H9 (cell line): Measurements from ENCODE around the gene EML1. TPM values are rescaled to one million over a fixed set of nuclear protein-coding genes. Genes with fewer than 3 reads are reported as not detected.

ENCODE experiments used
- DNase-seq: peaks from one replicate; pipeline ENCODE4 v3.0.0-alpha.2; 2017
- H2AFZ ChIP-seq: one replicate; pipeline ENCODE4 v1.6.1; 2013; ENCODE audit warnings: mild to moderate bottlenecking, low read length, control low read depth, moderate library complexity
- H2AK5ac ChIP-seq: 2 replicates; pipeline ENCODE4 v1.6.1; 2013; ENCODE audit warnings: low read length, control low read depth, mixed read lengths; ENCODE audit not compliant: insufficient read length
- H2BK120ac ChIP-seq: one replicate; pipeline ENCODE4 v1.6.1; 2013; ENCODE audit warnings: low read depth, mild to moderate bottlenecking, low read length, control low read depth, inconsistent platforms; ENCODE audit not compliant: poor library complexity, severe bottlenecking
- H2BK12ac ChIP-seq: 2 replicates; pipeline ENCODE4 v1.6.1; 2013; ENCODE audit warnings: low read length, control low read depth, mixed read lengths, low read depth; ENCODE audit not compliant: insufficient read length
- H2BK15ac ChIP-seq: 2 replicates; pipeline ENCODE4 v1.6.1; 2013; ENCODE audit warnings: low read depth, low read length, control low read depth
- H2BK20ac ChIP-seq: one replicate; pipeline ENCODE4 v1.6.1; 2013; ENCODE audit warnings: low read depth, mild to moderate bottlenecking, low read length, control low read depth, inconsistent platforms; ENCODE audit not compliant: poor library complexity, severe bottlenecking
- H2BK5ac ChIP-seq: 2 replicates; pipeline ENCODE4 v1.6.1; 2013; ENCODE audit warnings: low read length, control low read depth, mixed read lengths; ENCODE audit not compliant: insufficient read length
- H3K14ac ChIP-seq: 2 replicates; pipeline ENCODE4 v1.6.1; 2013; ENCODE audit warnings: low read length, control low read depth; ENCODE audit not compliant: insufficient read depth
- H3K18ac ChIP-seq: 2 replicates; pipeline ENCODE4 v1.6.1; 2013; ENCODE audit warnings: low read depth, mild to moderate bottlenecking, mixed read lengths, low read length, control low read depth; ENCODE audit not compliant: insufficient read length
- H3K23ac ChIP-seq: 2 replicates; pipeline ENCODE4 v1.6.1; 2013; ENCODE audit warnings: low read length, control low read depth, mixed read lengths, low read depth; ENCODE audit not compliant: insufficient read length
- H3K23me2 ChIP-seq: 2 replicates; pipeline ENCODE4 v1.6.1; 2013; ENCODE audit warnings: low read depth, mild to moderate bottlenecking, mixed read lengths, low read length, control low read depth; ENCODE audit not compliant: insufficient read length, poor library complexity, severe bottlenecking
- H3K27ac ChIP-seq: 2 replicates; pipeline ENCODE4 v1.5.1; 2013; ENCODE audit warnings: low read length, control low read depth, mixed read lengths, low read depth; ENCODE audit not compliant: insufficient read length
- H3K27me3 ChIP-seq: 2 replicates; pipeline ENCODE4 v1.6.1; 2013; ENCODE audit warnings: low read length, control low read depth, inconsistent platforms; ENCODE audit not compliant: insufficient read depth
- H3K4ac ChIP-seq: 2 replicates; pipeline ENCODE4 v1.6.1; 2013; ENCODE audit warnings: low read depth, mild to moderate bottlenecking, control low read depth, inconsistent platforms, low read length, moderate library complexity
- H3K4me1 ChIP-seq: 2 replicates; pipeline ENCODE4 v1.6.1; 2013; ENCODE audit warnings: low read length, control low read depth, inconsistent platforms; ENCODE audit not compliant: insufficient read depth
- H3K4me2 ChIP-seq: 2 replicates; pipeline ENCODE4 v1.6.1; 2013; ENCODE audit warnings: low read length, control low read depth, mixed read lengths; ENCODE audit not compliant: insufficient read length, insufficient read depth
- H3K56ac ChIP-seq: 2 replicates; pipeline ENCODE4 v1.6.1; 2013; ENCODE audit warnings: low read depth, mild to moderate bottlenecking, mixed read lengths, low read length, control low read depth; ENCODE audit not compliant: insufficient read length
- H3K79me1 ChIP-seq: 2 replicates; pipeline ENCODE4 v1.6.1; 2013; ENCODE audit warnings: low read depth, mild to moderate bottlenecking, moderate library complexity, low read length, control low read depth, inconsistent platforms; ENCODE audit not compliant: insufficient read depth, poor library complexity, severe bottlenecking
- H3K79me2 ChIP-seq: 2 replicates; pipeline ENCODE4 v1.6.1; 2013; ENCODE audit warnings: low read length, control low read depth, inconsistent platforms; ENCODE audit not compliant: insufficient read depth
- H3K9ac ChIP-seq: 2 replicates; pipeline ENCODE4 v1.6.1; 2013; ENCODE audit warnings: low read length, control low read depth, mixed read lengths; ENCODE audit not compliant: insufficient read length; ENCODE audit errors: extremely low read depth
- H3K9me3 ChIP-seq: one replicate; pipeline ENCODE4 v1.6.1; 2013; ENCODE audit warnings: low read depth, low read length, inconsistent platforms; ENCODE audit not compliant: control insufficient read depth
- H3T11ph ChIP-seq: one replicate; pipeline ENCODE4 v1.6.1; 2013; ENCODE audit warnings: mild to moderate bottlenecking, low read length, control low read depth, inconsistent platforms
- H4K20me1 ChIP-seq: one replicate; pipeline ENCODE4 v1.6.1; 2013; ENCODE audit not compliant: control insufficient read depth, insufficient read length, insufficient read depth
- H4K5ac ChIP-seq: 2 replicates; pipeline ENCODE4 v1.6.1; 2013; ENCODE audit warnings: low read depth, mild to moderate bottlenecking, mixed read lengths, low read length, control low read depth; ENCODE audit not compliant: insufficient read length
- H4K8ac ChIP-seq: replicated peaks from 2 replicates; pipeline ENCODE4 v1.6.1; 2013; ENCODE audit warnings: low read length, control low read depth, mixed read lengths, low read depth; ENCODE audit not compliant: insufficient read length
- H4K91ac ChIP-seq: 2 replicates; pipeline ENCODE4 v1.6.1; 2013; ENCODE audit warnings: low read depth, mild to moderate bottlenecking, moderate library complexity, mixed read lengths, low read length, control low read depth; ENCODE audit not compliant: insufficient read length
- H3K27ac Mint-ChIP-seq, 3 experiments: 2 replicates in 2 of 3; 3 replicates in 1 of 3; pipeline ENCODE4 v1.8.0; 2020 to 2021; ENCODE audit warnings: mixed read lengths in 3 of 3, mild to moderate bottlenecking in 1 of 3, moderate library complexity in 1 of 3
- H3K27me3 Mint-ChIP-seq: 2 replicates; pipeline ENCODE4 v1.8.0; 2021; ENCODE audit warnings: low read depth, mild to moderate bottlenecking, moderate library complexity, mixed read lengths
- H3K36me3 Mint-ChIP-seq, 3 experiments: 2 replicates in 2 of 3; 3 replicates in 1 of 3; pipeline ENCODE4 v1.8.0; 2020 to 2021; ENCODE audit warnings: low read depth in 3 of 3, mixed read lengths in 3 of 3; ENCODE audit not compliant: insufficient read depth in 1 of 3
- H3K4me1 Mint-ChIP-seq, 2 experiments: 2 replicates each; pipeline ENCODE4 v1.8.0; 2020; ENCODE audit warnings: mixed read lengths in 2 of 2
- H3K4me3 Mint-ChIP-seq, 2 experiments: 2 replicates in 1 of 2; 3 replicates in 1 of 2; pipeline ENCODE4 v1.8.0; 2020 to 2021; ENCODE audit warnings: mild to moderate bottlenecking in 2 of 2, mixed read lengths in 2 of 2, moderate library complexity in 1 of 2
- H3K9me3 Mint-ChIP-seq, 2 experiments: 2 replicates in 1 of 2; 3 replicates in 1 of 2; pipeline ENCODE4 v1.8.0; 2020; ENCODE audit warnings: mild to moderate bottlenecking in 2 of 2, mixed read lengths in 2 of 2, moderate library complexity in 1 of 2
- CTCF ChIP-seq: fragments of 200-600 bp; sonication (generic); conservative IDR thresholded peaks from 3 replicates; pipeline ENCODE4 v1.8.0; 2021; ENCODE audit warnings: antibody characterized with exemption, mild to moderate bottlenecking
- WGBS: extraction: QIAGEN DNeasy Blood & Tissue Kit; methylation state at CpG from one replicate; pipeline ENCODE4 v1.1.7; 2013; ENCODE audit warnings: missing lambda C conversion rate, low lambda C conversion rate, mixed read lengths; ENCODE audit not compliant: insufficient read length; ENCODE audit errors: extremely low coverage; 5-methylcytosine and 5-hydroxymethylcytosine counted together
- total RNA-seq: library from RNA; stranded (reverse); gene quantifications from 2 replicates; pipeline ENCODE4 v1.2.1, GENCODE V29; 2021

EML1 gene
- total RNA-seq, 1 experiment from 2014 or later, result 16.7 TPM

GRCh38 chr14:99824776-99825175, 31.6 kb downstream of the EML1 start:
- Histone ChIP-seq H3K23ac (no peak overlapping the region), H3K79me1 (no peaks in the 10 kb centered on the region), H2BK120ac (no peak overlapping the region), H3K9ac (no peak overlapping the region), H4K8ac (no peak overlapping the region), H2AFZ (no peak overlapping the region), H3K18ac (no peak overlapping the region), H4K5ac (no peak overlapping the region), H3K56ac (no peak overlapping the region), H3K4me1 (peaks cover 6% of the 10 kb centered on the region; the same call in 1 of the 2 replicates), H3K4ac (no peak overlapping the region), H3K4me2 (no peak overlapping the region), H3K14ac (no peak overlapping the region), H3T11ph (no peak overlapping the region), H2BK12ac (no peak overlapping the region), H3K79me2 (no peaks in the 10 kb centered on the region), H2AK5ac (no peak overlapping the region), H3K27ac (no peak overlapping the region), H4K20me1 (no peaks in the 10 kb centered on the region), H3K9me3 (no peaks in the 10 kb centered on the region), H2BK5ac (no peak overlapping the region), H3K27me3 (no peaks in the 10 kb centered on the region), H2BK20ac (no peak overlapping the region), H4K91ac (no peak overlapping the region), H2BK15ac (no peak overlapping the region), H3K23me2 (no peaks in the 10 kb centered on the region)
- TF ChIP-seq CTCF, result no peak
- peaks cover 24 to 28% of the 10 kb centered on the region in 2 experiments for H3K4me1 Mint-ChIP-seq
- H3K27ac Mint-ChIP-seq, result no peak overlapping the region
- no peak for DNase-seq
- no peak overlapping the region for H3K4me3 Mint-ChIP-seq
- H3K36me3 Mint-ChIP-seq, result peaks cover 0 to 3% (median 0%) of the 10 kb centered on the region in 3 experiments; a peak in 1 of 7 replicates
- H3K27me3 Mint-ChIP-seq, result no peaks in the 10 kb centered on the region
- H3K9me3 Mint-ChIP-seq, result no peaks in the 10 kb centered on the region
- no CpG with 5 or more reads among the region's 2 CpGs for WGBS
